HG02763 (cell line): ENCODE data around the gene MRPL18.

Source experiments
- ATAC-seq: cut with Tn5 transposase; IDR thresholded peaks from one replicate; pipeline ENCODE4 v1.9.1; 2021; ENCODE audit warnings: mild to moderate bottlenecking, moderate library complexity; ENCODE audit not compliant: unreplicated experiment

The MRPL18 gene

GRCh38 chr6:159838020-159838744, 47.9 kb downstream of the MRPL18 start:
- ATAC-seq: no peak

- no peak for ATAC-seq
Measured at GRCh38 chr6:159842035-159842434, 51.8 kb downstream of the MRPL18 start.

GRCh38 chr6:159844737-159845645, 54.7 kb downstream of the MRPL18 start:
- ATAC-seq: no peak
